ENCODE measurements around the gene PTPRN2.

PTPRN2 gene

DNA sequence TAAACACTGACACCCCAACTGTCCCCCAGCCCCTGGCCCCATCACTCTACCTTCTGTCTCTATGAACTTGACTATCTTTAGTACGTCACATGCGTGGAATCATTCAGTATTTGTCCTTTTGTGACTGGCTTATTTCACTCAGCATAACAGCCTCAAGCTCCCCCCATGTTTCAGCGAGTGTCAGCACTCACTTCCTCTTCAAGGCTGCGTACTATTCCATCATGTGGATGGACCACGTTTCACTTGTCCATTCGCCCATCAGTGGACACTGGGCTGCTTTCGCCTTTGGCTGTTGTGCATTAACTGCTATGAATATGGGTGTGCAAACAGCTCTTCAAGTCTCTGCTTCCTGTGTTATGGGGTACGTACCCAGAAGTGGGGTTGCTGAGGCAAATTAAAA, 100.7 kb downstream of the PTPRN2 start:
- in situ Hi-C loops (cut with HindIII; ENCODE audit: low pct_ligation_motif_present, low pct_unique_long_range_greater_than_20kb, low sequenced_read_pairs), result no loop called here
- DNase-seq, result no peak

DNA sequence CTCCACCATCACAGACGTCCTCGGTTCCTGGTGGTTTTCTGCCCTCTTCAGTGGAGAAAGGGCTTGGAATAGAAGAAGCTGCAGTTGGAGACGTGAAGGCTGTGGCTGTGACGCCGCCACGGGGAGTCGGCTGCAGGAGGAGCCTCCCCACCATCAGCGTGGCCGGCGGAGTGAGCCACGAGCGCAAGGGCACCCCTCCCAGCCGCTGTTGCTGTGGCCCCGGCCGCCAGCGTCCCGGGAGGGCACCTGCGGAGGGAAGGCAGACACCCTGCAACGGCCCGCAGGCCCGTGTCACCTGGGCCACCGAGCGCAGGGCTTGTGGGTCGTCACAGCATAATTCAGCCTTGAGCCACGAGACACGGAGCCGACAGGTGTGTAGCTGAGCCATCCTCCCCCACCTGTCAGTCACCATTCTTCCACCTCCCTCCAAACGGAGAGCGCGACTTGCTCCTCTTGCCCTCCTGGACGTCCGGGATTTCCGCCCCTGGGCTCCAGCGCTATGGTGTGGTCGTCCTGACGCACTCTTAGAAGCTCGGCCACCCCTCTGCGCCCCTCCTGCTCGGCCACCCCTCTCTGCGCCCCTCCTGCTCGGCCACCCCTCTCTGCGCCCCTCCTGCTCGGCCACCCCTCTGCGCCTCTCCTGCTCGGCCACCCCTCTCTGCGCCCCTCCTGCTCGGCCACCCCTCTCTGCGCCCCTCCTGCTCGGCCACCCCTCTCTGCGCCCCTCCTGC, 102.7 kb downstream of the PTPRN2 start:
- no peak for DNase-seq
- in situ Hi-C loops (cut with HindIII; ENCODE audit: low pct_ligation_motif_present, low pct_unique_long_range_greater_than_20kb, low sequenced_read_pairs), result no loop called here

DNA sequence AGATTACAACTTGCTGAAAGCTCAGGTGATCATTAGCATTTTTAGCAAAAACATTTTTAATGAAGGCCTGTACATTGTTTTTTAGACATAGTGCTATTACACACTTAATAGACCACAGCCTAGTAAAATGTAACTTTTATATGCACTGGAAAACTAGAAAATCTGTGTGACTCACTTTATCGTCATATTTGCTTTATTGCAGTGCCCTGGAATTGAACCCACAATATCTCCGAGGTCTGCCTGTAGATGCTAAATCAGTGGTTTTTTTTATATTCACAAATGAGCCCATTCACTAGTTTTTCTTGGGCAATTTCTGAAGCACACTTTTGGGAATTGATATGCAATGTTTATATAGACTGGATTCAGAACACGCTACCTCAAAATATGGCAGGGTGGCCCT, 105.1 kb downstream of the PTPRN2 start:
- no peak for DNase-seq
- in situ Hi-C loops (cut with HindIII; ENCODE audit: low pct_ligation_motif_present, low pct_unique_long_range_greater_than_20kb, low sequenced_read_pairs), result no loop called here

DNA sequence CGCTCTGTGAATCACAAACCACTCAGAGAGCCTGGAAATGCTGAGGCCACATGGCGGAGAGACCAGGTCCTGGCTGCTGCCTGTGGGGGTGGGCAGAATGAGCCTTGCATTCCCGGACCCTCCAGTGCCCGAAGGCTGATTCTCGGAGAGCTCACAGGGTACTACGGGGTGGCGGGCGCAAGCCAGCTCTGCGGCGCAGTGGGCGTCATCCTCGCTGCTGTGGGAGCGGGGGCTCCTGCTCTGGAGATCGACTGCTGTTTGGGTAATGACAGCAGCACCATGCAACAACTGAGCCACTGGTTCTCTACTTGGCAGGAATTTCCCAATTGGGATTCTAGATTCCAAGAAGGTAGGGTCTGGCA, 108.0 kb downstream of the PTPRN2 start:
- in situ Hi-C loops (cut with HindIII; ENCODE audit: low pct_ligation_motif_present, low pct_unique_long_range_greater_than_20kb, low sequenced_read_pairs), result no loop called here
- no peak for DNase-seq

DNA sequence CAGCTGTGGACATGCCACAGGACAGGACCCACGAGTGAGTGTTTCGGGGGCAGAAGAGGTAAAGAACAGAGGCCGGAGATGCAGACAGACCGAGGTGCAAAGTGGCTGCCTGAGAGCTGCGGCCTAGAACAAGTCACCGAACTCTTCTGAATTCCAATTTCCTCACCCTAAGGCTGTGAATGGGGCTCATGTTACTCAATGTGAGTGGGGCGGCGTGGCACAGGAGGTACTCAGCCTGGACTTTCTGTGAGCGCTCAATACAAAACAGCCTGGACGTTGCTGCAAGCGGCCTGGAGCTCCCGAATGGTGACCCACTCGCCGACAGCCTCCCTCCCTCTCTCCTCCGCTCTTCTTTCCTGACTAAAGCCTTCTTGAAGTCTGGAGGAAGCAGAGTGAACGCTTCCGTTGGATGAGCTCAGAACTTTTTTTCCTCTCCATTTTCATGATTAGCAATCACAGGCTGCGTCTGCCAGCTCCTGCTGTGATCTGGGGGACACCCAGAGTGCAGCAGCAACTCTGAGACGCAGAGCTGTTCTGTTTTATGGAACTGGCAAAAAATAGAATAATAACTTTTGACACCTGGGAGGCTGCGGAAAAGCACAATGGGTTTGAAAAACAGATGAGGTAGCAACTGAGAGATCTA, 108.5 kb downstream of the PTPRN2 start:
- no peak for DNase-seq
- in situ Hi-C loops (cut with HindIII; ENCODE audit: low pct_ligation_motif_present, low pct_unique_long_range_greater_than_20kb, low sequenced_read_pairs), result no loop called here

DNA sequence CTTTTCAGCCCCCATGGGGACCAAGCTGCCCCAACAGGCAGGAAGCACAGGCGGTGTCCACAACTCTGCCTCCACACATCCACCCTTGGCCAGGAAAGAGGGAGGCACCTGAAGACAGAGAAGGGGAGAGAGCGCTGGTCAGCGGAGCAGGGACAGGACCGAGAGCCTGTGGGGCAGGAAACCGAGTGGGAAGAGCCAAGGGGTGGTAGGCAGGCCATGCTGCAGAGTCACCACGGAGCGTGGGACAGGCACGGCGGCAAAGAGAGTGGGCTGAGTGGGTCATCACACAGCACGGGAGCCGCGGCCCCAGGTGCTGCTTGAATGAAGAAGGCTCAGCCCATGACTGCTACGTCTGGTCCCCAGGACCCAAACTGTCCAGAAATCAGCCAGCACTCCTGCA, 109.8 kb downstream of the PTPRN2 start:
- in situ Hi-C loops (cut with HindIII; ENCODE audit: low pct_ligation_motif_present, low pct_unique_long_range_greater_than_20kb, low sequenced_read_pairs), result no loop called here
- DNase-seq, result no peak

DNA sequence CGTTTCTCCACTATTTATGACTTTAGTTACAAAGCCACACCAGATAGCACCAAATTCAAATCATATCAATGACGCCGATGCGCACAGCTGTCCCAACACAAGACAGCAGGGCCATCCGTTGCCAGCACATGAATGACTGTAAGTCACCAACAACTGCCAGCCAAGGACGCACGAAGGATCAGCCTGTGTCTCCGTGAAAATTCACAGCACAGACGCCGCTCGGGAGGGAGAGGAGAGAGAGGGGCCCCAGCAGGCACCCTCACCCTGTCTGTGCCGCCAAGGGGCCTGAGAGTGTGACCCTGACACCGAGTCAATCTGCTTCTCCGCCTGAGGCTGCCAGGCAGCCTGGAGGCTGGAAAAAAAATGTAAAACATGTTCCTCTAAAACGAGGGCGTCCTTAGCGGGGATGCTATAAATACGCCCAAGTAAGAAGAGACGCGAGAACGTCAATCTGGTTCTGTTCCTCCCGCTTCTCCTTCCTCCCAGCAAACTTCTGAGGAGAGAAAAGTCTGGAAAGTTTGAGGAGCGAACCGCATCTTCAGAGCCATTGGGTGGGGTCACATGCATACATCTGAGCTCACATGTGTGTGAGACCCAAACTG, 111.2 kb downstream of the PTPRN2 start:
- no peak for DNase-seq
- in situ Hi-C loops (cut with HindIII; ENCODE audit: low pct_ligation_motif_present, low pct_unique_long_range_greater_than_20kb, low sequenced_read_pairs), result no loop called here

DNA sequence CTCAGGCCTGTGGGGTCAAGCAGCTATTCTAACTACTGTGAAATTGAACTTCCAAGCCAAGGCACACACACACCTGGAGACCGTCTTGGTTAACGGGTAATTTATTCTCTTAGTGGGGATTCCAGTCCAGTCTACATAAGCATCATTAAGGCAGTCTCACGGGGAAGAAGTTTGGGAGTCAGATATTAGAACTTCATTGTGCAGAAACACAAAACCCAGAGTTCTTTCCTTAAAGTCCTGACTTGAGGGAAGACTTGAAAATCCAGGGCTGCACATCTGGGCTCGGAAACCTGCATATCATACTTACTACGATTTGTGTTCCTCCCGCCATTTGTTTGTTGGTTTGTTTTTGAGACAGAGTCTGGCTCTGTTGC, 112.0 kb downstream of the PTPRN2 start:
- in situ Hi-C loops (cut with HindIII; ENCODE audit: low pct_ligation_motif_present, low pct_unique_long_range_greater_than_20kb, low sequenced_read_pairs), result no loop called here

DNA sequence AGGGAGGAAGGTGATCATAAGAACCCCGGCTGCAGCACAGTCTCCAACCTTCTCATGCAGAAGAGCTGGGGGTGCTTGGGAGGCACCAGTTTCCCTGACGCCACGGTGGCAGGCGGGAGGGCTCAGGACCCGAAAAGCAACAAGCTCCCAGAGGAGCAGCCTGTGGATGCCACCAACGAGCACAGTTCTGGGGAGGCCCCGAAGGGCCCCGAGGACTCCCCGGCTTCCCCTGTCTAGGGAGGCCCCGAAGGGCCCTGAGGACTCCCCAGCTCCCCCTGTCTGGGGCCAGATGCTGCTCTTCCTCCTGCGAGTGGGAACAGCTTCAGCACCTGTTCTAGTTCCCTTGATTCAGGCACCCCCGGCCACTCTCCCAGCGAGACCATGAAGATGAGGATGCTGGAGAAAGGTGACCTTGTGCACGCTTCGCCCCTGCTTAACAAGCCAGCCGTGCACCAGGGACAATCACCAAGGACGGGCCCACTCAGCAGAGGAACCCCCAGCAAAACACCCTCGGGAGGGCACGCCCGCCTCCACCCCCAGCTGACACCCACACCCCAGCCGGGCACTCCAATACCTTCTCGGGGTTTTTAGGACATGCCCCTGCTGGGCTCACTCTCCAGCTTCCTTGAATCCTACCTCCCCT, 112.5 kb downstream of the PTPRN2 start:
- in situ Hi-C loops (cut with HindIII; ENCODE audit: low pct_ligation_motif_present, low pct_unique_long_range_greater_than_20kb, low sequenced_read_pairs), result no loop called here

More for the DNA sequence above, 112.0 kb downstream of the PTPRN2 start:
- DNase-seq, result no peak

DNA sequence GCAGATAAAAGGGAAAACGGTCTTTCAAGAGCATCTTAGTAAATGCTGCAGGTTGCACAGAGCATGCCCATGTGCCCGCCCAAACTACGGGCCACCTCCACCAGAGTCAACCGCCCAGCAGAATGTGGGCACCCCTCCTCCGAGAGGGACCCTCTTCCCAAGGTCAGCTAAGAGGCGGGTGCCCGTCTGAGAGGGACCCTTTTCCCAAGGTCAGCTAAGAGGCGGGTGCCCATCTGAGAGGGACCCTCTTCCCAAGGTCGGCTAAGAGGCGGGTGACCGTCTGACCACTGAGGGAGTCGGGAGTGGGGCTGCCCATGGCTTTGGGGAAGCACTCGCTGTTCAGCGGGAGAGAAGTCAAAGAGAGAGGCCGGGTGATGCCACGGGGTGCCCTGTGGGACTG, 113.1 kb downstream of the PTPRN2 start:
- in situ Hi-C loops (cut with HindIII; ENCODE audit: low pct_ligation_motif_present, low pct_unique_long_range_greater_than_20kb, low sequenced_read_pairs), result no loop called here
- DNase-seq, result no peak

More for the DNA sequence above, 112.5 kb downstream of the PTPRN2 start:
- DNase-seq, result no peak

DNA sequence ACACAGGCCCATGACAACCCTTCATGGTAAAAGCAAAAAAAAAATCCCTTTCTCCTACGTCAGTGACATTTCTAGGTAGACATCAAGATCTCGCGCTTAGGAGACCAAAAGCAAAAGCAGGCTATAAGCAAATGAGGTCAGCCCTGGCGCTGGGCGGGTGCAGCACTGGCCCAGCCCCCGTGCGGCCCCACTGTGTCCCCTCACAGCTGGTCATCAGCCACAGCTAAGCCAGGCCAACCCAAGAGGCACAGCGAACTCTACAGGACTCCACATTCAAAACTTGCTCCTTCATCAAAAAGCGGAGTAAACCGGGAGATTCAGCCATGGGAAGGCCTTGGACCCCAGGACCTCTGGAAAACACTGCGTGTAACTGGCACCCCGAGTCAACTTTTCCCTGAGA, 113.7 kb downstream of the PTPRN2 start:
- no peak for DNase-seq
- in situ Hi-C loops (cut with HindIII; ENCODE audit: low pct_ligation_motif_present, low pct_unique_long_range_greater_than_20kb, low sequenced_read_pairs), result no loop called here

DNA sequence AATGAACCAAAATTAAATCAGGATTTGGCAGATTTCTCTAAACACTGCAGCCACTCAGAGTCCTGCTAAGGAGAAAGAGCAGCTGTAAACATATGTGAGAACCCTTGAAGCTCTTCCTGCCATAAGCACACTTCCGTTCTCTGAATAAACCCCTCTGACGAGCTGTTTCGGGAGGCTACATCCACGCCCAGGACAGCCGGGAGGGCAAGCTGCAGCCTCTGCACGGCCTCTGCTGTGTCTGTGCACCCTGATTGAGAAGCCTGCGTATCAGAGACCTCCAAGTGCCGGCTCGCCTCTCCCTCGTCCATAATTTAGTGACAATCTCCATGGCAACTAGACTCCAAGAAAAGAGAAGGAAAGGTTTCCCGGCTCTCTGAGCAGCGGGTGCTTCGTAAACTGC, 114.4 kb downstream of the PTPRN2 start:
- DNase-seq, result no peak
- in situ Hi-C loops (cut with HindIII; ENCODE audit: low pct_ligation_motif_present, low pct_unique_long_range_greater_than_20kb, low sequenced_read_pairs), result no loop called here

DNA sequence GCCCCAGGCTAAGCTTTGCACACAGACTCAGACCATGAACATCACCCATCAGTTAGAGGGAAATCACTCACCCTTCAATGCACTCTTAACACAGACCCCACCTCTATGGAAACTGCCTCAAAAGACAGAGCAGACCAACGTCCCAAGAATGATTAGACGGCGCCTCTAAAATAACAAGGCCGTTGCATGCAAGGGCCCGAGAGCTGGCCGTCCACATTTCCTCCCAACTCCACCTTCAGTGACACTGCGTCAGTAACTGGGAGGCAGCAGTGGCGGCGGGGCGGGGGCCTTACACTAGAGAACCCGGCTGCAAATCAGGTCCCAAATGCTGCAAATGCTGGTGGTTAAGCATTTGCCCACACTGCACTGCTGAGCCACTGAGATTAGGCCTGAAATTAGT, 115.0 kb downstream of the PTPRN2 start:
- no peak for DNase-seq
- in situ Hi-C loops (cut with HindIII; ENCODE audit: low pct_ligation_motif_present, low pct_unique_long_range_greater_than_20kb, low sequenced_read_pairs), result no loop called here

DNA sequence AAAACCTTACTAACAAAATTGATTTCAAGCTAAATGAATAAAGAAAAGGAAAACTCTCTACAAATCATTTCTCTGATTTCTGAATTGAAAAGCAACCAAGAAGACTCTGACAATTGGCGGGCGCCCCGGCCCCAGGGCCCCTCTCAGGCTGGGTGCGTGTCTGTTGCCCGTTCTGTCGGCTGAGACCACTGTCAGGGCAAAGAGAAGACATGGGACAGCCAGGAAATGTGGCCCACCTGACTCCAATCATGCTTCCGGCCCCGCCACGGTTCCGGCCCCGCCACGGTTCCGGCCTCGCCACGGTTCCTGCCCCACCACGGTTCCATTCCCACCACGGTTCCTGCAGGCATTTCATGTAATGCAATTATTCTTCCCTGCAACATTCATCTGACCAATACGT, 115.9 kb downstream of the PTPRN2 start:
- DNase-seq, result no peak
- in situ Hi-C loops (cut with HindIII; ENCODE audit: low pct_ligation_motif_present, low pct_unique_long_range_greater_than_20kb, low sequenced_read_pairs), result no loop called here

DNA sequence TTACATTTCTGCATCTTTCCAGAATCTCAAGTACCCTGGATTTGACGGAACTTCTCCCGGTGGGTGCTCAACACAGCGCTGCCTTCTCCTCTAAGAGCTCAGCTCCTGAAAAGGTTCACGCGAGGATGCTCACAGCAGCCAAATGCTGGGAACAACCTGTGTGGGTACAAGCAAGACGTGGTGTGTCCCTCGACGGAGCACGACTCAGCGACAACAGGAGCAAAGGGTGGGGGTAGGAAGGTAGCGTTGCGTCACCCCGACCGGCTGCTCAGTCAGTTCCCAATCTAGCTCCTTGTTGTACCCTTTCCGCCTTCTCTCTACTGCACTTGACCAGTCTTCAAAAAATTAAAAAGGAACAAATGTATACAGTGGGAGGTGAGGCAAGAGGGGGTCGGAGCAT, 117.3 kb downstream of the PTPRN2 start:
- in situ Hi-C loops (cut with HindIII; ENCODE audit: low pct_ligation_motif_present, low pct_unique_long_range_greater_than_20kb, low sequenced_read_pairs), result no loop called here
- DNase-seq, result no peak

DNA sequence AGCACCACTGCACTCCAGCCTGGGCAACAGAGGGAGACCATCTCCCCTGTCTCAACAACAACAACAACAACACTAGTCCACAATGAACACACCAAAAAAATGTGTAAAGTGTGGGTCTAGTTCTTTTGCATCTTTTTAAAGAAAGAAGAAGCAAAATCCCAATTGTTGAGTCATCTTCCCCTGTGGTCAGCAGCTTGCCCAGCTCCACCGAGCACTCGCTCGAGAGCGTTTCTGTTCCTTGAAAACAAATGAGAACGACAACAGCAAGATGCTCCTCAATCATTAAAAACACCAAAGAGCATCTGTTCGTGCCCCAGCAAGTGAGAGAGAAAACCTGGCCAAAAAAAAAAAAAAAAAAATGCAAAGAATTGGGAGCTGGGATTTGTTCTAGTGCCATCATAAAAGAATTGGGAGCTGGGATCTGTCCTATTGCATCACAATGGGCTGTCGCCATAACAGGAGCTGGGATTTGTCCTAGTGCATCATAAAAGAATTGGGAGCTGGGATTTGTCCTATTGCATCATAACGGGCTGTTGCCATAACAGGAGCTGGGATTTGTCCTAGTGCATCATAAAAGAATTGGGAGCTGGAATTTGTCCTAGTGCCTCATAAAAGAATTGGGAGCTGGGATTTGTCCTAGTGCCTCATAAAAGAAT, 118.1 kb downstream of the PTPRN2 start:
- no peak for DNase-seq
- in situ Hi-C loops (cut with HindIII; ENCODE audit: low pct_ligation_motif_present, low pct_unique_long_range_greater_than_20kb, low sequenced_read_pairs), result no loop called here

DNA sequence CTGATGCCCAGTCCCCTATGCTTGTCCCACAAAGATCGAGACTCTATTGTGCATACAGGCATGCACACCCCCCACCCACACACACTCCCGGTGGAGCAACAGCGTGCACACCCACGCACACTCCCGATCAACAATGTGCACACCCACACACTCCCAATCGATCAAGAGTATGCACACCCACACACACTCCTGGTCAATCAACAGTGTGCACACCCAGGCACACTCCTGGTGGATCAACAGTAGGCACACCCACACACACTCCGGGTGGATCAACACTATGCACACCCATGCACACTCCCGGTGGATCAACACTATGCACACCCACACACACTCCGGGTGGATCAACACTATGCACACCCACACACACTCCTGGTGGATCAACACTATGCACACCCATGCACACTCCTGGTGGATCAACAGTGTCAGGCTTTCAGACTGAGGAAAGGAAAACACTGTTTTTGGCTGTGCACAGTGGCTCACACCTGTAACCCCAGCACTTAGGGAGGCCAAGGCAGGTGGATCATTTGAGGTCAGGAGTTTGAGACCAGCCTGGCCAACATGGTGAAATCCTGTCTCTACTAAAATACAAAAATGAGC, 118.8 kb downstream of the PTPRN2 start:
- no peak for DNase-seq
- in situ Hi-C loops (cut with HindIII; ENCODE audit: low pct_ligation_motif_present, low pct_unique_long_range_greater_than_20kb, low sequenced_read_pairs), result no loop called here

DNA sequence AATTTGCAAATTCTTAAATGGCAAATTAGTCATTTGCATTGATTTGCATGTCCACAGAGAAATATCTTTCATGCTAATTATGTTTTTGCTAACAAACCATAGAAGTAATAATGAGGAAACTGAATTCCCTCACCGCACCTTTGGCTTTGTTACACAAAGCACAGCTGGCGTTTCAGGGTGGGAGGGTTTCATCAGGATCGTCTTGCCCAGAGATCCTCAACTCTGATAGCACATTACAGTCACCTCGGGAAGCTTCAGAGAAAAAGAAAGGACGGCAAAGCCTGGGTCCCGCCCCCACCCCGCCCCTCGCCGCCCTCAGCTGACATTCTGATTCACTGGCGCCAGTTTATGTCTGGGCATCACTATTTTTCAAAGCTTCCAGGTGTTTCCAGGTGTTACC, 119.4 kb downstream of the PTPRN2 start:
- in situ Hi-C loops (cut with HindIII; ENCODE audit: low pct_ligation_motif_present, low pct_unique_long_range_greater_than_20kb, low sequenced_read_pairs), result no loop called here
- DNase-seq, result no peak

DNA sequence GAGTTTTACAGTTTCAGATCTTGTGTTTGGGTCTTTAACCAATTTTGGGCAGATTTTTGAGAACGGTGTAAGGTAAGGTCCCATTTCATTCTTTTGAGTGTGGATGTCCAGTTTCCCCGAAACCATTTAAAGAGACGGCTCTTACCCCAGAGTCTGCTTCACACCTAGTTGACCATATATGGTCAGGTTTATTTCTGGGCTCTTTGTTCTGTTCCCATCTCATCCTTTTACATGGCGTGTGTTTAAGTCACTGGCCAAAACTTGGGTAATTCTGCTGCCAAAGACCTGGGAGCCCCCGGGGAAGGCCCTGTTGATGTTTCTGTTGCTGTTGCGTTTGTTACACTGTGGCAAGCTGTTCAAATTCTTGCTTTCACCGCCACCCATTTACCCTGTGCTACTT, 120.1 kb downstream of the PTPRN2 start:
- in situ Hi-C loops (cut with HindIII; ENCODE audit: low pct_ligation_motif_present, low pct_unique_long_range_greater_than_20kb, low sequenced_read_pairs), result no loop called here
- no peak for DNase-seq

Measured in ACHN (cell line).